Anterior cingulate cortex (tissue), 58 donors: Measurements from ENCODE around the gene SELENOW.
A peak's percentile ranks its signal among the peaks of the same experiment; 100 is the strongest.
"Not testable (repeated sequence)": the region's sequence is repeated elsewhere in the genome, so short reads cannot be mapped to it uniquely, and the experiment has no call there.

Source experiments
- DNase-seq, 58 donors: peaks; one replicate each; lab custom pipeline; 2025; lab: John Stamatoyannopoulos, UW

SELENOW gene

GRCh38 chr19:47755762-47756626 lies 22.5 kb upstream of the SELENOW start:
- no peak for DNase-seq

GRCh38 chr19:47756627-47756929 lies 21.9 kb upstream of the SELENOW start:
- no peak for DNase-seq

- no peak for DNase-seq
Observed at GRCh38 chr19:47756953-47757608, 21.4 kb upstream of the SELENOW start.

- no peak for DNase-seq
Observed at GRCh38 chr19:47757617-47758442, 20.7 kb upstream of the SELENOW start.

GRCh38 chr19:47758443-47758804 lies 20.1 kb upstream of the SELENOW start:
- no peak for DNase-seq

- DNase-seq, result no peak
Observed at GRCh38 chr19:47760632-47760999, 17.9 kb upstream of the SELENOW start.

GRCh38 chr19:47761566-47761965 lies 16.9 kb upstream of the SELENOW start:
- DNase-seq, result no peak

- no peak for DNase-seq
Observed at GRCh38 chr19:47762151-47762550, 16.4 kb upstream of the SELENOW start.

- no peak for DNase-seq
Observed at GRCh38 chr19:47762615-47763308, 15.7 kb upstream of the SELENOW start.

GRCh38 chr19:47764705-47765104 lies 13.8 kb upstream of the SELENOW start:
- not testable (repeated sequence) for DNase-seq

GRCh38 chr19:47765523-47766358 lies 12.8 kb upstream of the SELENOW start:
- peak in 49 of 58 donors; percentile 2 to 76 (median 40) for DNase-seq

- DNase-seq, result no peak
Observed at GRCh38 chr19:47766359-47766620, 12.2 kb upstream of the SELENOW start.

- DNase-seq, result no peak
Observed at GRCh38 chr19:47766670-47767069, 11.8 kb upstream of the SELENOW start.

- no peak for DNase-seq
Observed at GRCh38 chr19:47767349-47767748, 11.2 kb upstream of the SELENOW start.

GRCh38 chr19:47768604-47769003 lies 9.9 kb upstream of the SELENOW start:
- DNase-seq, result no peak

GRCh38 chr19:47769534-47769933 lies 9.0 kb upstream of the SELENOW start:
- no peak for DNase-seq

- not testable (repeated sequence) for DNase-seq
Observed at GRCh38 chr19:47771291-47771690, 7.2 kb upstream of the SELENOW start.

GRCh38 chr19:47776568-47776967 lies 1.9 kb upstream of the SELENOW start:
- peak in 7 of 58 donors; percentile 5 to 64 (median 31) for DNase-seq

GRCh38 chr19:47777245-47778048 lies 1.1 kb upstream of the SELENOW start:
- not testable (repeated sequence) for DNase-seq
